ENCODE results near the gene LAPTM5.

LAPTM5 gene

GRCh38 chr1:30786264-30786991 is 28.9 kb upstream of the LAPTM5 start:
- DNase-seq = no peak

GRCh38 chr1:30785714-30786113 is 28.1 kb upstream of the LAPTM5 start:
- DNase-seq = no peak

GRCh38 chr1:30785181-30785580 is 27.6 kb upstream of the LAPTM5 start:
- no peak for DNase-seq

GRCh38 chr1:30783256-30783915 is 25.8 kb upstream of the LAPTM5 start:
- DNase-seq = no peak

GRCh38 chr1:30782361-30783255 is 25.0 kb upstream of the LAPTM5 start:
- peak; percentile 54 for DNase-seq

GRCh38 chr1:30781906-30782305 is 24.3 kb upstream of the LAPTM5 start:
- DNase-seq = no peak

GRCh38 chr1:30780409-30780808 is 22.8 kb upstream of the LAPTM5 start:
- DNase-seq = no peak

GRCh38 chr1:30779294-30780071 is 21.9 kb upstream of the LAPTM5 start:
- DNase-seq = peak; percentile 73

GRCh38 chr1:30778979-30779293 is 21.4 kb upstream of the LAPTM5 start:
- no peak for DNase-seq

- DNase-seq = peak; percentile 63
These were observed 20.8 kb upstream of the LAPTM5 start for GRCh38 chr1:30778154-30778978.

GRCh38 chr1:30777904-30778153 is 20.3 kb upstream of the LAPTM5 start:
- no peak for DNase-seq

GRCh38 chr1:30777060-30777903 is 19.7 kb upstream of the LAPTM5 start:
- DNase-seq = no peak

GRCh38 chr1:30776097-30777059 is 18.8 kb upstream of the LAPTM5 start:
- DNase-seq = no peak

- DNase-seq = no peak
These were observed 17.9 kb upstream of the LAPTM5 start for GRCh38 chr1:30775433-30775975.

- no peak for DNase-seq
These were observed 17.2 kb upstream of the LAPTM5 start for GRCh38 chr1:30774550-30775432.

GRCh38 chr1:30773722-30774358 is 16.3 kb upstream of the LAPTM5 start:
- no peak for DNase-seq

GRCh38 chr1:30771005-30771404 is 13.4 kb upstream of the LAPTM5 start:
- no peak for DNase-seq

GRCh38 chr1:30770150-30770549 is 12.6 kb upstream of the LAPTM5 start:
- DNase-seq = no peak
